GM23338 (cell line): ENCODE data around the gene AMBRA1. TPM values are rescaled to one million over a fixed set of nuclear protein-coding genes. Genes with fewer than 3 reads are reported as not detected.

Experiments used
- ATAC-seq: fragments of 200-7000 bp; cut with Tn5 transposase; 3 replicates; pipeline ENCODE4 v1.9.1; 2020
- DNase-seq: peaks from one replicate; pipeline ENCODE4 v3.0.0-alpha.2; 2015; ENCODE audit warnings: low spot score
- H2AFZ ChIP-seq: fragments of 200-600 bp; sonication (generic); 2 replicates; pipeline ENCODE4 v1.8.0; 2016; ENCODE audit warnings: antibody characterized with exemption, mild to moderate bottlenecking, moderate library complexity
- H3F3A ChIP-seq: fragments of 200-600 bp; sonication (generic); replicated peaks from 2 replicates; pipeline ENCODE4 v1.8.0; 2017; ENCODE audit warnings: antibody characterized with exemption, mixed run types, low read depth
- H3K27ac ChIP-seq: fragments of 200-600 bp; sonication (generic); 2 replicates; pipeline ENCODE4 v1.6.1; 2016; ENCODE audit warnings: low read depth
- H3K27me3 ChIP-seq: fragments of 200-600 bp; sonication (generic); 2 replicates; pipeline ENCODE4 v1.8.0; 2016; ENCODE audit warnings: mild to moderate bottlenecking, mixed run types, moderate library complexity; ENCODE audit not compliant: insufficient read depth
- H3K36me3 ChIP-seq: fragments of 200-600 bp; sonication (generic); 2 replicates; pipeline ENCODE4 v1.8.0; 2016; ENCODE audit warnings: mild to moderate bottlenecking; ENCODE audit not compliant: insufficient read depth
- H3K4me1 ChIP-seq: fragments of 200-600 bp; sonication (generic); 2 replicates; pipeline ENCODE4 v1.8.0; 2016; ENCODE audit warnings: mild to moderate bottlenecking, moderate library complexity; ENCODE audit not compliant: insufficient read depth
- H3K4me2 ChIP-seq: fragments of 200-600 bp; sonication (generic); 2 replicates; pipeline ENCODE4 v1.7.1; 2017; ENCODE audit warnings: mixed run types
- H3K4me3 ChIP-seq: fragments of 200-600 bp; sonication (generic); 2 replicates; pipeline ENCODE4 v1.6.1; 2016; ENCODE audit warnings: mixed run types
- H3K79me2 ChIP-seq: fragments of 200-600 bp; sonication (generic); replicated peaks from 2 replicates; pipeline ENCODE4 v1.8.0; 2017; ENCODE audit warnings: mild to moderate bottlenecking; ENCODE audit not compliant: insufficient read depth
- H3K9me2 ChIP-seq: fragments of 200-600 bp; sonication (generic); 2 replicates; pipeline ENCODE4 v1.8.0; 2017; ENCODE audit not compliant: insufficient read depth
- H4K20me1 ChIP-seq: fragments of 200-600 bp; sonication (generic); replicated peaks from 2 replicates; pipeline ENCODE4 v1.8.0; 2017; ENCODE audit warnings: mild to moderate bottlenecking; ENCODE audit not compliant: insufficient read depth
- H3K27ac Mint-ChIP-seq: 2 replicates; pipeline ENCODE4 v1.8.0; 2020; ENCODE audit warnings: inconsistent platforms, mild to moderate bottlenecking, moderate library complexity, mixed read lengths
- H3K27me3 Mint-ChIP-seq: 3 replicates; pipeline ENCODE4 v1.8.0; 2022; ENCODE audit warnings: low read depth, mild to moderate bottlenecking, moderate library complexity, mixed read lengths, inconsistent platforms; ENCODE audit not compliant: insufficient read depth, poor library complexity
- H3K36me3 Mint-ChIP-seq: 3 replicates; pipeline ENCODE4 v1.8.0; 2021; ENCODE audit warnings: low read depth, mild to moderate bottlenecking, inconsistent platforms, moderate library complexity, mixed read lengths
- H3K4me1 Mint-ChIP-seq: 3 replicates; pipeline ENCODE4 v1.8.0; 2020; ENCODE audit warnings: mild to moderate bottlenecking, inconsistent platforms, mixed read lengths
- H3K4me3 Mint-ChIP-seq: 3 replicates; pipeline ENCODE4 v1.8.0; 2021; ENCODE audit warnings: moderate library complexity, mild to moderate bottlenecking, inconsistent platforms, mixed read lengths
- H3K9me3 Mint-ChIP-seq: 3 replicates; pipeline ENCODE4 v1.8.0; 2020; ENCODE audit warnings: moderate library complexity, mild to moderate bottlenecking, inconsistent platforms, mixed read lengths
- CREB1 ChIP-seq: fragments of 250-450 bp; sonication (Bioruptor Pico); IDR thresholded peaks from 2 replicates; pipeline ENCODE4 v1.5.0; 2020; ENCODE audit warnings: low read depth, mild to moderate bottlenecking, moderate library complexity
- EZH2 ChIP-seq: fragments of 200-600 bp; sonication (generic); IDR thresholded peaks from one replicate; pipeline ENCODE4 v1.8.0; 2017; ENCODE audit warnings: antibody characterized with exemption, mild to moderate bottlenecking, low read depth; ENCODE audit not compliant: unreplicated experiment
- EZH2phosphoT487 ChIP-seq: fragments of 200-600 bp; sonication (generic); IDR thresholded peaks from one replicate; pipeline ENCODE4 v1.8.1; 2018; ENCODE audit warnings: antibody characterized with exemption; ENCODE audit not compliant: unreplicated experiment
- STAT1 ChIP-seq: IDR thresholded peaks from one replicate; pipeline ENCODE4 v1.6.1; 2016; ENCODE audit warnings: antibody characterized with exemption; ENCODE audit not compliant: unreplicated experiment
- ZNF114 ChIP-seq: fragments of 250-450 bp; sonication (Bioruptor Pico); IDR thresholded peaks from 2 replicates; pipeline ENCODE4 v1.5.0; 2020; ENCODE audit warnings: mild to moderate bottlenecking, moderate library complexity
- polyA plus RNA-seq: library from polyadenylated mRNA; unstranded; fragments of >200 nt; fragmentation: Nextera tagmentation; extraction: Ambion mirVana; gene quantifications from 2 replicates; pipeline ENCODE4 v1.2.1, GENCODE V29; 2016
- total RNA-seq: library from RNA; depleted of rRNA; stranded (reverse); fragments of >200 nt; shearing (Covaris generic); gene quantifications from 2 replicates; pipeline ENCODE4 v1.2.3, GENCODE V29; 2014
- TF ChIP-seq, protein P1 (sequence below): IDR thresholded peaks from one replicate; pipeline ENCODE4 v1.6.1; 2018; ENCODE audit warnings: antibody characterized with exemption; ENCODE audit not compliant: unreplicated experiment
- TF ChIP-seq, protein P2 (sequence below): fragments of 250-450 bp; sonication (Bioruptor Pico); IDR thresholded peaks from 2 replicates; pipeline ENCODE4 v1.5.0; 2020; ENCODE audit warnings: mild to moderate bottlenecking, moderate library complexity

Gene AMBRA1
- total and polyA plus RNA-seq, 2 experiments from 2014 or later = 8.3 to 34.8 TPM

GRCh38 chr11:46390331-46391171 is 203.3 kb downstream of the AMBRA1 start:
- Mint-ChIP-seq H3K36me3 (no peaks in the 10 kb centered on the region; the same call in 2 of the 3 replicates), H3K27me3 (peaks cover 62% of the 10 kb centered on the region), H3K9me3 (no peaks in the 10 kb centered on the region; the same call in 1 of the 3 replicates), H3K4me1 (peaks cover 30% of the 10 kb centered on the region), H3K27ac (no peak overlapping the region), H3K4me3 (peak overlapping the region; percentile 69)
- Histone ChIP-seq H3K4me3 (peak overlapping the region; percentile 76), H3F3A (peaks cover 18% of the 10 kb centered on the region), H3K79me2 (no peaks in the 10 kb centered on the region), H3K27ac (no peak overlapping the region), H2AFZ (peak overlapping the region; percentile 28; the same call in 1 of the 2 replicates), H3K4me1 (peaks cover 28% of the 10 kb centered on the region), H3K4me2 (peak overlapping the region; percentile 88), H3K27me3 (peaks cover 63% of the 10 kb centered on the region), H3K36me3 (no peaks in the 10 kb centered on the region), H4K20me1 (peaks cover 7% of the 10 kb centered on the region), H3K9me2 (no peaks in the 10 kb centered on the region)
- DNase-seq = peak; percentile 48
- ATAC-seq = peak; percentile 0; the same call in 2 of the 3 replicates
- TF ChIP-seq STAT1 = no peak
- TF ChIP-seq, protein P1, sequence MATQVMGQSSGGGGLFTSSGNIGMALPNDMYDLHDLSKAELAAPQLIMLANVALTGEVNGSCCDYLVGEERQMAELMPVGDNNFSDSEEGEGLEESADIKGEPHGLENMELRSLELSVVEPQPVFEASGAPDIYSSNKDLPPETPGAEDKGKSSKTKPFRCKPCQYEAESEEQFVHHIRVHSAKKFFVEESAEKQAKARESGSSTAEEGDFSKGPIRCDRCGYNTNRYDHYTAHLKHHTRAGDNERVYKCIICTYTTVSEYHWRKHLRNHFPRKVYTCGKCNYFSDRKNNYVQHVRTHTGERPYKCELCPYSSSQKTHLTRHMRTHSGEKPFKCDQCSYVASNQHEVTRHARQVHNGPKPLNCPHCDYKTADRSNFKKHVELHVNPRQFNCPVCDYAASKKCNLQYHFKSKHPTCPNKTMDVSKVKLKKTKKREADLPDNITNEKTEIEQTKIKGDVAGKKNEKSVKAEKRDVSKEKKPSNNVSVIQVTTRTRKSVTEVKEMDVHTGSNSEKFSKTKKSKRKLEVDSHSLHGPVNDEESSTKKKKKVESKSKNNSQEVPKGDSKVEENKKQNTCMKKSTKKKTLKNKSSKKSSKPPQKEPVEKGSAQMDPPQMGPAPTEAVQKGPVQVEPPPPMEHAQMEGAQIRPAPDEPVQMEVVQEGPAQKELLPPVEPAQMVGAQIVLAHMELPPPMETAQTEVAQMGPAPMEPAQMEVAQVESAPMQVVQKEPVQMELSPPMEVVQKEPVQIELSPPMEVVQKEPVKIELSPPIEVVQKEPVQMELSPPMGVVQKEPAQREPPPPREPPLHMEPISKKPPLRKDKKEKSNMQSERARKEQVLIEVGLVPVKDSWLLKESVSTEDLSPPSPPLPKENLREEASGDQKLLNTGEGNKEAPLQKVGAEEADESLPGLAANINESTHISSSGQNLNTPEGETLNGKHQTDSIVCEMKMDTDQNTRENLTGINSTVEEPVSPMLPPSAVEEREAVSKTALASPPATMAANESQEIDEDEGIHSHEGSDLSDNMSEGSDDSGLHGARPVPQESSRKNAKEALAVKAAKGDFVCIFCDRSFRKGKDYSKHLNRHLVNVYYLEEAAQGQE = no peak
- peak; percentile 54 for TF ChIP-seq EZH2

GRCh38 chr11:46389450-46390330 is 204.1 kb downstream of the AMBRA1 start:
- Histone ChIP-seq H3K4me3 (peak overlapping the region; percentile 76), H3K4me1 (peaks cover 28% of the 10 kb centered on the region), H3K27ac (no peak overlapping the region), H2AFZ (peak overlapping the region; percentile 91), H3F3A (peaks cover 18% of the 10 kb centered on the region), H3K36me3 (no peaks in the 10 kb centered on the region), H3K27me3 (peaks cover 63% of the 10 kb centered on the region), H3K9me2 (no peaks in the 10 kb centered on the region), H3K4me2 (peak overlapping the region; percentile 88), H3K79me2 (no peaks in the 10 kb centered on the region), H4K20me1 (peaks cover 7% of the 10 kb centered on the region)
- peaks cover 30% of the 10 kb centered on the region for H3K4me1 Mint-ChIP-seq
- H3K27ac Mint-ChIP-seq = no peak overlapping the region
- H3K4me3 Mint-ChIP-seq = peak overlapping the region; percentile 69
- no peaks in the 10 kb centered on the region; the same call in 1 of the 3 replicates for H3K9me3 Mint-ChIP-seq
- H3K36me3 Mint-ChIP-seq = no peaks in the 10 kb centered on the region; the same call in 2 of the 3 replicates
- ATAC-seq = peak; percentile 64
- DNase-seq = peak; percentile 93
- peaks cover 67% of the 10 kb centered on the region for H3K27me3 Mint-ChIP-seq
- TF ChIP-seq, protein P2, sequence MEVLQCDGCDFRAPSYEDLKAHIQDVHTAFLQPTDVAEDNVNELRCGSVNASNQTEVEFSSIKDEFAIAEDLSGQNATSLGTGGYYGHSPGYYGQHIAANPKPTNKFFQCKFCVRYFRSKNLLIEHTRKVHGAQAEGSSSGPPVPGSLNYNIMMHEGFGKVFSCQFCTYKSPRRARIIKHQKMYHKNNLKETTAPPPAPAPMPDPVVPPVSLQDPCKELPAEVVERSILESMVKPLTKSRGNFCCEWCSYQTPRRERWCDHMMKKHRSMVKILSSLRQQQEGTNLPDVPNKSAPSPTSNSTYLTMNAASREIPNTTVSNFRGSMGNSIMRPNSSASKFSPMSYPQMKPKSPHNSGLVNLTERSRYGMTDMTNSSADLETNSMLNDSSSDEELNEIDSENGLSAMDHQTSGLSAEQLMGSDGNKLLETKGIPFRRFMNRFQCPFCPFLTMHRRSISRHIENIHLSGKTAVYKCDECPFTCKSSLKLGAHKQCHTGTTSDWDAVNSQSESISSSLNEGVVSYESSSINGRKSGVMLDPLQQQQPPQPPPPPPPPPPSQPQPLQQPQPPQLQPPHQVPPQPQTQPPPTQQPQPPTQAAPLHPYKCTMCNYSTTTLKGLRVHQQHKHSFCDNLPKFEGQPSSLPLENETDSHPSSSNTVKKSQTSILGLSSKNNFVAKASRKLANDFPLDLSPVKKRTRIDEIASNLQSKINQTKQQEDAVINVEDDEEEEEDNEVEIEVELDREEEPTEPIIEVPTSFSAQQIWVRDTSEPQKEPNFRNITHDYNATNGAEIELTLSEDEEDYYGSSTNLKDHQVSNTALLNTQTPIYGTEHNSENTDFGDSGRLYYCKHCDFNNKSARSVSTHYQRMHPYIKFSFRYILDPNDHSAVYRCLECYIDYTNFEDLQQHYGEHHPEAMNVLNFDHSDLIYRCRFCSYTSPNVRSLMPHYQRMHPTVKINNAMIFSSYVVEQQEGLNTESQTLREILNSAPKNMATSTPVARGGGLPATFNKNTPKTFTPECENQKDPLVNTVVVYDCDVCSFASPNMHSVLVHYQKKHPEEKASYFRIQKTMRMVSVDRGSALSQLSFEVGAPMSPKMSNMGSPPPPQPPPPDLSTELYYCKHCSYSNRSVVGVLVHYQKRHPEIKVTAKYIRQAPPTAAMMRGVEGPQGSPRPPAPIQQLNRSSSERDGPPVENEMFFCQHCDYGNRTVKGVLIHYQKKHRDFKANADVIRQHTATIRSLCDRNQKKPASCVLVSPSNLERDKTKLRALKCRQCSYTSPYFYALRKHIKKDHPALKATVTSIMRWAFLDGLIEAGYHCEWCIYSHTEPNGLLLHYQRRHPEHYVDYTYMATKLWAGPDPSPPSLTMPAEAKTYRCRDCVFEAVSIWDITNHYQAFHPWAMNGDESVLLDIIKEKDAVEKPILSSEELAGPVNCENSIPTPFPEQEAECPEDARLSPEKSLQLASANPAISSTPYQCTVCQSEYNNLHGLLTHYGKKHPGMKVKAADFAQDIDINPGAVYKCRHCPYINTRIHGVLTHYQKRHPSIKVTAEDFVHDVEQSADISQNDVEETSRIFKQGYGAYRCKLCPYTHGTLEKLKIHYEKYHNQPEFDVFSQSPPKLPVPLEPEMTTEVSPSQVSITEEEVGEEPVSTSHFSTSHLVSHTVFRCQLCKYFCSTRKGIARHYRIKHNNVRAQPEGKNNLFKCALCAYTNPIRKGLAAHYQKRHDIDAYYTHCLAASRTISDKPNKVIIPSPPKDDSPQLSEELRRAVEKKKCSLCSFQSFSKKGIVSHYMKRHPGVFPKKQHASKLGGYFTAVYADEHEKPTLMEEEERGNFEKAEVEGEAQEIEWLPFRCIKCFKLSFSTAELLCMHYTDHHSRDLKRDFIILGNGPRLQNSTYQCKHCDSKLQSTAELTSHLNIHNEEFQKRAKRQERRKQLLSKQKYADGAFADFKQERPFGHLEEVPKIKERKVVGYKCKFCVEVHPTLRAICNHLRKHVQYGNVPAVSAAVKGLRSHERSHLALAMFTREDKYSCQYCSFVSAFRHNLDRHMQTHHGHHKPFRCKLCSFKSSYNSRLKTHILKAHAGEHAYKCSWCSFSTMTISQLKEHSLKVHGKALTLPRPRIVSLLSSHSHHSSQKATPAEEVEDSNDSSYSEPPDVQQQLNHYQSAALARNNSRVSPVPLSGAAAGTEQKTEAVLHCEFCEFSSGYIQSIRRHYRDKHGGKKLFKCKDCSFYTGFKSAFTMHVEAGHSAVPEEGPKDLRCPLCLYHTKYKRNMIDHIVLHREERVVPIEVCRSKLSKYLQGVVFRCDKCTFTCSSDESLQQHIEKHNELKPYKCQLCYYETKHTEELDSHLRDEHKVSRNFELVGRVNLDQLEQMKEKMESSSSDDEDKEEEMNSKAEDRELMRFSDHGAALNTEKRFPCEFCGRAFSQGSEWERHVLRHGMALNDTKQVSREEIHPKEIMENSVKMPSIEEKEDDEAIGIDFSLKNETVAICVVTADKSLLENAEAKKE (CRISPR knock-in tag) = no peak
- TF ChIP-seq EZH2 (peak; percentile 22), CREB1 (CRISPR knock-in tag) (0 out of 2 replicates have a peak, but pooled peaks have one; percentile 21), ZNF114 (CRISPR knock-in tag) (no peak), EZH2phosphoT487 (no peak)
